Lower leg skin (tissue), 4 donors: Measurements from ENCODE around the gene POU2AF2. TPM values are rescaled to one million over a fixed set of nuclear protein-coding genes. Genes with fewer than 3 reads are reported as not detected.

Experiments used
- DNase-seq, 2 donors: peaks; one replicate each; pipeline ENCODE4 v3.0.0-alpha.2; 2019; ENCODE audit warnings: low spot score in 2 of 2
- H3K4me3 ChIP-seq: fragments of 200-600 bp; sonication (generic); 2 replicates; pipeline ENCODE4 v1.5.1; 2017; ENCODE audit warnings: mild to moderate bottlenecking, low read depth; ENCODE audit not compliant: poor library complexity, severe bottlenecking
- CTCF ChIP-seq, 3 donors: fragments of 450-650 bp; IDR thresholded peaks; one replicate each; pipeline ENCODE4 v1.5.1; 2016; ENCODE audit warnings: antibody characterized with exemption in 3 of 3, mild to moderate bottlenecking in 3 of 3, moderate library complexity in 2 of 3
- POLR2A ChIP-seq, 2 donors: fragments of 450-650 bp; IDR thresholded peaks; one replicate each; pipeline ENCODE4 v1.6.1; 2016 to 2017; ENCODE audit warnings: antibody characterized with exemption in 2 of 2, mild to moderate bottlenecking in 1 of 2, moderate library complexity in 1 of 2
- WGBS, 2 donors: methylation state at CpG; one replicate each; pipeline ENCODE4 v1.1.5; 2018; 5-methylcytosine and 5-hydroxymethylcytosine counted together
- intact Hi-C: fragments of 100-400 bp; cut with DNase I; formaldehyde crosslinking; loops from one replicate; pipeline ENCODE4 v1.15.0; 2023; ENCODE audit warnings: low total_unique reads
- total RNA-seq, 4 donors: library from RNA; depleted of rRNA; stranded (reverse); fragments of >200 nt; gene quantifications; one replicate each; pipeline ENCODE4 v1.1.0, GENCODE V29; 2016

POU2AF2 gene
- total RNA-seq, 4 donors from 2014 or later: not detected

GRCh38 chr11:111297696-111298095, 52.2 kb downstream of the POU2AF2 start:
- DNase-seq: no peak
- 96% methylated on average over 10 of the region's 10 CpGs for WGBS, 2 donors
- no peak for TF ChIP-seq POLR2A (IDR thresholded peaks at IDR 0.05)
- no peak for TF ChIP-seq CTCF (IDR thresholded peaks at IDR 0.05)
- H3K4me3 ChIP-seq: no peak overlapping the region
- intact Hi-C loops: no loop called here

DNA sequence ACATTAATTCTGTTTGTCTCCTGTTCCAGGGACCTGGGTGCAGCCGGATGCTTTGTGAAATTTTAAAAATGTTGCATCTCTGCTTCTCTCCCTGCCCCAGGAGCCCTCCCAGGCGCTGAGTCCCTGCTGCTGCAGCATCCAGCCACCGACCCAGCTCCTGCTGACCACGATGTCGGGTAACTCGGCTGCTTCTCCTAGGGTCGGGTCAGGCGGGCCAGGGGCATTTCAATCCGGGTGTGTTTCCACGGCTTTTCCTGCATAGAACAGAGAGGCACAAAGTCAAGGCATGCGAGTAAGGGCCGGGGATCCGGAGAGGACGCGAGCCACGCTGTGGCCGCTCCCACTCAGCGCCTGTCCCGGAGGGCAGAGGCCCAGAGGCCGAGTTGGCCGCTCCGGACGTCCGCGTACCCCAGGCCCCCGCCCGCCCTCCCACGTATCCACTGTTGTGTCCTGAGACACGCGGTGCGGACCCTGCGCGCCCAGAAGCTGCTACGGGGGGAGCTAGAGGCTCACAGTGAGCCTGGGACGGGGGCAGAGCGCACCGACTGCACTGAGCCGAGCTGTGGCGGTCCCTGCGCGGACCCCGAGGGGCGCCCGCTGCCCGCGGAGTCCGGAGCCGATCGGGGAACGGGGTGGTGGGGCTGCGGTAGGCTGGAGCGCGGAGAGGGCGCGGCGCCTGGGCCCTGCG, 53.0 kb downstream of the POU2AF2 start, which contains the start of gene POU2AF3:
Gene POU2AF3 (plus strand): TSS at position 134 of the 688 bp plus-strand sequence. CDS start 36 bp downstream, at position 170.
- WGBS, 2 donors: 14 to 22% methylated on average over 22 to 32 of the region's 57 CpGs
- TF ChIP-seq POLR2A (IDR thresholded peaks at IDR 0.05): no peak
- no peak for TF ChIP-seq CTCF (IDR thresholded peaks at IDR 0.05)
- DNase-seq: no peak

DNA sequence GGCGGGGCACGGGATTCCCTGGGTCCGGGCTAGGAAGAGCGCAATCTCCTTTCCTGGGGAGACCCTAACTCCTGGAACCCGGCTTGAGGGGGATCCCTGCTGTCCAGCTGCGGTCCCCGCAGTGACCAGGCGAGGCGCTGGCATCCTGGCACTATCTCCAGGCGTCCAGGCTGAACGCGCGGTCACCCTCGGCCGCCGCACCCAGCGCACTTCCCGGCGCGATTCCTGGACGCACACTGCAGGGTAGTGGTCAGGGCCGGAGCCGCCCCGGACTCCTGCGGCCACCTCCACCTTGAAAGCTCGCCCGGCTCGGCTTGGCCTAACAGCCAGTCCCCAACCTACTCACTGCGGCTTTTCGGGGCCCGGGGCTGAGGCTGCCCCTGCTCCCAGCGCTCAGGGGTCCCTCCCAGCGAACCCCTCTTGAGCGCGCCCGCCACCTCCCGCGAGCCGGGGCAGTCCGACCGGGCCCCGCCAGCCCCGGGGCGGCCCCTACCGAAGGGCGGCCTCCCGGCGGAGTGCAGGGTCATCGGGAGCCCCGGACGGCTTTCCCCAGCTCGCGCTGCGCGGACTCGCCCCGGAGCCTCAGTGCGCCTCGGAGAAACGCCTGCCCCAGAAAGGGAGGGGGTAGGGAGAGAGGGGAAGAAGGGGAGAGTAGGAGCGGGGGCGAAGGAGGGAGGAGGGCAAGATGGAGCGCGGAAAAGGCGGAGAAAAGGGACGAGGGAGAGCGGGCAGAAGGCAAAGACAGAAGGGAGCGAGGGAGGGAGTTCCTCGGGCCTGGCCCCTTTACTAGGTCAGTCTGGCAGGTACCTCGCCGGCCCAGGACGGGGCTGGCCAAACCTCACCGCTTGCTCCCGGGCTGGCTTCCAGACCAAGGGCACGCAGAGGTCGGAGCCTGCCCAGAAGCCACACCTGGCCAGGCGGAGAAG, 53.8 kb downstream of the POU2AF2 start:
- H3K4me3 ChIP-seq: peak overlapping the region; percentile 19
- TF ChIP-seq POLR2A (IDR thresholded peaks at IDR 0.05) (no peak), CTCF (IDR thresholded peaks at IDR 0.05) (peak in 1 of 3 donors; percentile 36)
- WGBS, 2 donors: 4 to 5% methylated on average over 41 to 49 of the region's 77 CpGs
- intact Hi-C loops: no loop called here
- DNase-seq: no peak

More for the DNA sequence above, 53.0 kb downstream of the POU2AF2 start, which contains the start of gene POU2AF3:
- peak within 1 kb of the TSS; percentile 19 for H3K4me3 ChIP-seq
- intact Hi-C loops: no loop called here

- intact Hi-C loops: no loop called here
- no peak for DNase-seq
- 92 to 97% methylated on average over 9 of the region's 9 CpGs for WGBS, 2 donors
- TF ChIP-seq POLR2A (IDR thresholded peaks at IDR 0.05) (no peak), CTCF (IDR thresholded peaks at IDR 0.05) (no peak)
- no peak overlapping the region for H3K4me3 ChIP-seq
Observed at GRCh38 chr11:111300569-111300968, 55.0 kb downstream of the POU2AF2 start.

DNA sequence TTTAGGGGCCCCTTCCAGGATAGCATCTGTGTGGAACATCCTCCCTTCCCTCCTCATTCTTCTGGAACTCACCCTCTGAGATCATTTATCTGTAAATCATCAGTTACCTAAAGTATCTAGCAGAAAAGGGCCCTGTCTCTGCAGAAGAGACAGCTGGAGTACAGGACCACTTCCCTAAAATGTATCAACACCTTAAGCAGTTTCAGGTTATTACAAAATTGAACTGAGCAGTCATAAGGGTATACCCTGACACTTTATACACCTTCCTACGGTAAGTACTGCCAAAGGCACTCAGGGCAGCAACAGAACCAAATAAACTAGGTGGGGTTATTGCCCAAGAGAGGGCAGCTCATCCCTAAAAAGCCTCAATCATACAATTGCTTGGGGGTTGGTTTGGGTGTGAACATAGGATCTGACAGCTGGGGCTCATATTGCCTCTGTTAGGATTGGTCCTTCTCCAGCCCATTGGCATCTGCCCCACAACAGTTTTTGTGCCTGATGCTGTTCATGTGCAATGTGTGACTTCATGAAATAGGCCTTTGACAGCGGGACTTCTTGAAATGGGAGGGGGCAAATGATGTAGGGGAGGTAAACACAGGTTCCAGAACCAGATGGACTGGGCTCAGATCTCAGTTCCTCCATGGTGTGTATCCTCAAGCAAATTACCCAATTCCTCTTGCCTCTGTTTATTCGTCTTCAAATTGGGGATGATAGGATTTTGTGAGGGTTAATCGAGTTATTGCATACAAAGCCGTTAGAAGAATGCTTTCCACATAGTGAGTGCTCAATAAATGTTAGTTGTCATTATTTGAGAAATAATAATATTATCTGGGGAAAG, 55.7 kb downstream of the POU2AF2 start:
- intact Hi-C loops: no loop called here
- TF ChIP-seq POLR2A (IDR thresholded peaks at IDR 0.05): no peak
- no peak for TF ChIP-seq CTCF (IDR thresholded peaks at IDR 0.05)
- 66 to 73% methylated on average over 5 of the region's 5 CpGs for WGBS, 2 donors
- DNase-seq: no peak
- no peak overlapping the region for H3K4me3 ChIP-seq
